Activated CD4-positive, alpha-beta T cell treated with anti-CD3 and anti-CD28 coated beads, Interleukin-2, amount 10 ng/mL, durations not matched to agents 24 days and 14 days (primary cell): ENCODE data around the gene RNU1-3. TPM values are rescaled to one million over a fixed set of nuclear protein-coding genes. Genes with fewer than 3 reads are reported as not detected.
"Not testable (repeated sequence)": the region's sequence is repeated elsewhere in the genome, so short reads cannot be mapped to it uniquely, and the experiment has no call there.

ENCODE experiments used
- DNase-seq: peaks from one replicate; pipeline ENCODE4 v3.0.0; 2022
- H3K27ac Mint-ChIP-seq: one replicate; pipeline ENCODE4 v1.8.0; 2022; ENCODE audit warnings: mild to moderate bottlenecking, mixed read lengths
- H3K27me3 Mint-ChIP-seq: one replicate; pipeline ENCODE4 v1.8.0; 2022; ENCODE audit warnings: mixed read lengths
- H3K36me3 Mint-ChIP-seq: one replicate; pipeline ENCODE4 v1.8.0; 2022; ENCODE audit warnings: low read depth, mild to moderate bottlenecking, mixed read lengths
- H3K4me1 Mint-ChIP-seq: one replicate; pipeline ENCODE4 v1.8.0; 2021; ENCODE audit warnings: mixed read lengths
- H3K4me3 Mint-ChIP-seq: one replicate; pipeline ENCODE4 v1.8.0; 2022; ENCODE audit warnings: mild to moderate bottlenecking, moderate library complexity, mixed read lengths
- H3K9me3 Mint-ChIP-seq: one replicate; pipeline ENCODE4 v1.8.0; 2021; ENCODE audit warnings: mixed read lengths
- intact Hi-C: fragments of 100-400 bp; cut with micrococcal nuclease; formaldehyde crosslinking; loops from one replicate; pipeline ENCODE4 v1.15.1; 2023
- total RNA-seq: library from RNA; stranded (reverse); gene quantifications from 2 replicates; pipeline ENCODE4 v1.2.3, GENCODE V29; 2022

Gene RNU1-3
- total RNA-seq, 1 donor from 2014 or later, result 1,962 TPM

DNA sequence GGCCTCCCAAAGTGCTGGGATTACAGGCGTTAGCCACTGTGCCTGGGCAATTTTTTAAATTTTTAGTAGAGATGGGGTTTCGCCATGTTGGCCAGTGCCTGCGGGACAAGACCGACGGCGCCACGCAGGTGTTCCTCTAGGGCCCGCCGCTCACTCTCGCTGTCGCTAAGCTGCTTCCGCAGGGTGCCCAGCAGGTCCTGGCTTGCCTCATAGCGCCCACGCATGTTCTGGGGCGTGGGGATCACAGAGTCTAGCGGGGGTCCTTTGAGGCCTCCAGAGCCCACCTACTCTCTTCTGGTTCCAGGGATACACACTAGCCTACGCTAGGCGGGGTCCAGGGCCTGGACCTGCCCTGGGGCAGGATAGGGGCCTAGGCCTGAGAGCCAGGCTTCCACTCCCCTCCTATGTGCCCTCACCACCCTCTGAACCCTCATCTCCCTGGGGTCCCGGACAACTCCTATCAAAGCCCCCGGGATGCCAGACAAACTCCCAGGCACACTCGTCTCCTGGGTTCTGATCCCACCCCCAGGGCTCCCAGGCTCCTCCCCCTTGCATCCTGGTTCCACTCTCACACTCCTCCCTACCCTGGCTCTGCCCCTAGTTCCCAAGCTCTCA, 36.7 kb downstream of the RNU1-3 start:
- H3K27ac Mint-ChIP-seq, H3K4me1 Mint-ChIP-seq, DNase-seq, H3K9me3 Mint-ChIP-seq, H3K27me3 Mint-ChIP-seq, intact Hi-C loops, H3K4me3 Mint-ChIP-seq: not testable (repeated sequence)
- H3K36me3 Mint-ChIP-seq, result peaks cover 70% of the 10 kb centered on the region

DNA sequence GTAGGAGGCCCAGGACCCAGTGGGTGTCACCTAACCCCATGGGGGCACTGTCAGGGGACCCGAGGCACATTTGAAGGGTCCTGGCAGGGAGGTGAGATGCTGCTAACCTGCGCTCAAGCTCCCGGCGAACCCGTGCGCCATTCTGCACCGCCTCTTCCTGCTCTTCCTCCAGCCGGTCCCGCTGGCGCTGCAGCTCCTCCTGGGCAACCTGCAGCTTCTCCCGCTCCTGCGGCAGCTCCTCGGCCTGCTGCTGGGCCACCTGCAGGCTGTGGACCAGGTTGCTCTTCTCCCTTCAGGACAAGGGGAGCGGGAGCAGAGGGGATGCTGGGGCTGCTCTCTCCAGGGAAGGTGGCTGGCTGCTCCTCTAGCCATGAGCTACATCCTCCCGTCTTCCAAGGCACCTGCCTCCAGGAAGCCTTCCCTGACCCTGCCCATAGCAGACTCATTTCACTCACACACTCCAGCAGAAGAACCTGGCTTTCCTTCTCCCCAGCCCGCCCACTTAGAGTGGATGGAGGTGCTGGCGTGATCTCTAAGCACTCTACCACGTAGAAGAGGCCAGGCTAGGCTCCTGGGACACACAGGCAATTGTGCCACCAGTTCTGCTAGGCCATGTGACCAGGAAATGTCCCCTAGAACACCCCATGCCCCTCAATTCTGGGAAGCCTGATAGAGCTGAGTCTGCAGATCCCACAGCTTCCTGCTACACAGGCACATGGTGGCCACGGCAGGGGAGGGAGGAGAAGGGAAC, 38.2 kb downstream of the RNU1-3 start:
- Mint-ChIP-seq H3K4me3 (no peak overlapping the region), H3K9me3 (no peaks in the 10 kb centered on the region), H3K4me1 (peaks cover 3% of the 10 kb centered on the region), H3K36me3 (peaks cover 64% of the 10 kb centered on the region), H3K27me3 (no peaks in the 10 kb centered on the region), H3K27ac (no peak overlapping the region)
- intact Hi-C loops, result no loop called here
- no peak for DNase-seq

DNA sequence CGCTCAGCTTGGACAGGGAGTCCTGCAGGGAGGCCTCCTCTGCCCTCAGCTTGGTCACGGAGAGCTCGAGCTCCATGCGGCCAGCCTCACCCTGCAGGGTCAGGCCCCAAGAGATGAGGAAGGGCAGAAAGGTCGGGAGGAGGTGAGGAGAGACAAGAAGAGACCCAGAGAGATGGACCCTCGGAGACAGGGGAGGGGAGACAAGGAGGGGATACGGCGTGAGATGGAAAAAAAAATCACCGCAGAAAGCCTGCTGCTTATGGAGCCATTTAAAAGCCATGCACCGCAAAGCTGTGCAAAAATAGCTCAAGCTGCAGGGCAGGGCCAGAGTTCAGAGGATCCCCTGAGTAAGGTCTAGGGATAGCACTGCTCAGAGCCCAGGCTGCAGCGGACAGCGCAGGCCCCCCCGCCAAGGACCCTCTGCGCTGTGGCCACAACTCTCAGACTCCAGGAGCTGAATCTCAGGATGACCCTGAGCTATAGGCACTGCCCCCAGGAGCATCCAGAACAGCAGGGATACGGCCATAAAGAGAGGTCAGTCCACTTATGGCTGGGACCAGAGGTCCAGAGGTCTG, 40.3 kb downstream of the RNU1-3 start:
- H3K27me3 Mint-ChIP-seq, intact Hi-C loops: not testable (repeated sequence)

DNA sequence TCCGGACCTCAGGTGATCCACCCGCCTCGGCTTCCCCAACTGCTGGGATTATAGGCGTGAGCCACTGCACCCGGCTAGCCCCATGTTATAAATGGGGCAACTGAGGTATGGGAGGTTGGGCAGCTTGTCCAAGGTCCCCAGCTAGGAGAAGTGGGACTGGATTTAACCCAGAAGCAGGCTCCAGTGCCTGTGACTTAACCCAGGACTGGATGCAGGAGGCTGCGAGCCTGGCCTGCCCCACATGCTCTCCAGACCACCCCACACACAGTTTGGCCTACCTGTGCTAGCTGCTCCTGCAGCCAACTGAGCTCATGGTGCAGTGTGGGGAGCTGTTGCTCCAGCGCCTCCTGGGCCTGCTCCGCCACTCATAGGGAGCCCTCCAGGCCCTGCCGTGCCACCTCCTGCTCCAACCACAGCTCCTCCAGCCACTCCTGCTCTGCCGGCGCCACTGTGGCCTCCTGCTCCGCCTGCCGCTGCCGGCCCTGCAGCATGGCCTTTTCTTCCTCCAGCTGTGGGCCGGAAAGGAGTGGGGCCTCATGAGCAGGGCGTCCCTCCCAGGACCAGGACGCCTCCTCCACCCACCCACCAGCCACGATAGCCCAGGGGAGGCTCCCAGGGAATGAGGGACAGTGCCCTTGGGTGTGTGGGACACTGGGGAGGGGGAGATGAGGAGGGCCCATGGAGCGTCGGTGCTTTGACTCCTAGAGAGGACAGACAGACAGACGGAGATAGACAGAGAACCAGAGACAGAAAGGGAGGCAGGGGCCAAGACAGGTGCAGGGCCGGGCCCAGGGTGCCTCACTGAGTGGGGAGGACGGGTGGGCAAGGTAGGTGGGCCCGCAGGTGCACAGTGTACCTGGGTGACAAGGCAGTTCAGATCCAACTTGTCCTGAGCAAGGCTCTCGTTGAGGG, 41.0 kb downstream of the RNU1-3 start:
- Mint-ChIP-seq H3K27me3 (no peaks in the 10 kb centered on the region), H3K27ac (no peak overlapping the region), H3K4me3 (no peak overlapping the region), H3K36me3 (peaks cover 43% of the 10 kb centered on the region), H3K4me1 (peaks cover 3% of the 10 kb centered on the region), H3K9me3 (no peaks in the 10 kb centered on the region)
- DNase-seq, result no peak
- intact Hi-C loops, result no loop called here

More for the DNA sequence above, 40.3 kb downstream of the RNU1-3 start:
- not testable (repeated sequence) for DNase-seq, H3K4me3 Mint-ChIP-seq, H3K4me1 Mint-ChIP-seq, H3K27ac Mint-ChIP-seq, H3K9me3 Mint-ChIP-seq
- peaks cover 48% of the 10 kb centered on the region for H3K36me3 Mint-ChIP-seq

DNA sequence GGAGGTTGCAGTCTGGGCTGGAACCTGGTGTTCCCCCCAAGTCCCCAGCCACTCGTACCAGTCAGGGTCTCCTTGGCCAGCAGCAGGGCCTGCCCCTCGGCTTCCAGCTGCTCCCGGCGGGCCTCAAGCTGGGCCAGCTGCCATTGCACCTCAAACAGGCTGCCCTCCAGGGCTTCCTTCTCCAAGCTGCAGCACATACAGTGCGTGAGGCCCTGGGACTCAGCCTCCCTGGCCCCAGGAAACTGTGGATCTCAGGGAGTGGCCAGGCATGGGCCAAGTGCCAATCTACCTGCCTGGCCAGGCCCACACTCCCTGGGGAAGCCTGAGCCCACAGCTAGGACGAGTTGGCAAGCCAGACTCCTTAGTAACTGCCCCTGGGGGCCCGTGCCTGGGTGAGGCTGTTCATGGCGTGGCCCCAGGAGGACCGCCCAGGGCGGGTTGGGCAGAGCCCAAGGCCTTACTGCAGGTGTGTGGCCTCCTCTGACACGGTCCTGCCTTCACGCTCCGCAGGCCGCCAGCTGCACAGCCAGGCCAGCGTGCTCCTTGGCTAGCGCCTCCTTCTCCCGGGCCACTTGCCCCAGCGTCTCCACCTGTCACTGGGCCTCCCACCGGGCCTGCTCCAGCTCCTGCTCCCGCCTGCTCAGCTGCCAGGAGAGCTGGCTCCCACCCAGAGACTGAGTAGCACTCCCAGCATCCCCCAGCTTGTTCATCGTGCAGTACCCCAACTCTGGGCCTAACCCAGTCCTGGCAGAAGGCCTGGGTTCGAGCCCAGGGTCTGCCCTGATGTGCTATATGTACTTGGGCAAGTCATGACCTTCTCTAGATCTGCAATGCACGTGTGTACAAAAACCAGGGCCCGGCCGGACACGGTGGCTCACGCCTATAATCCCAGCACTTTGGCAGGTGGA, 42.7 kb downstream of the RNU1-3 start:
- H3K4me1 Mint-ChIP-seq, H3K9me3 Mint-ChIP-seq, H3K27ac Mint-ChIP-seq, DNase-seq, H3K27me3 Mint-ChIP-seq, H3K4me3 Mint-ChIP-seq, intact Hi-C loops: not testable (repeated sequence)
- H3K36me3 Mint-ChIP-seq, result peaks cover 29% of the 10 kb centered on the region

DNA sequence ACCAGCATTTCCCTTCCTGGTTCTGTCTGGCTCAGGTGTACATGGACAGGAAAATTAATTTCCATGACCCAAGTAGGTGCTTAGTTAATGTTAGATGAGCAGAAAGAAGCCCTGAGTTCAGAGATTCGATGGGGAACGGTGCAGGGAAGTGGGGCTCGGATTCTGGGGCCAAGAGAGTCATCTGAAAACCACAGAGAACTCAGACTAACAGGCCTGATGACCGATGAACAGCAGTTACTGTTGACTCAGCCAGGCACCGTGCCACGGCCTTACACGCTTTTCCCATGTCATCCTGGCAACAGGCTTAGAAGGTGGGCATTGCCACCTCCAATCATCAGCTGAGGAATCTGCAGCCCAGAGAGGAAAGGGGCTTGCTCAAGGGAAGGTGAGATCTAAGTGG, 43.4 kb downstream of the RNU1-3 start:
- H3K4me3 Mint-ChIP-seq, H3K9me3 Mint-ChIP-seq, H3K27me3 Mint-ChIP-seq, DNase-seq, H3K27ac Mint-ChIP-seq, intact Hi-C loops, H3K4me1 Mint-ChIP-seq: not testable (repeated sequence)
- H3K36me3 Mint-ChIP-seq, result peaks cover 23% of the 10 kb centered on the region

DNA sequence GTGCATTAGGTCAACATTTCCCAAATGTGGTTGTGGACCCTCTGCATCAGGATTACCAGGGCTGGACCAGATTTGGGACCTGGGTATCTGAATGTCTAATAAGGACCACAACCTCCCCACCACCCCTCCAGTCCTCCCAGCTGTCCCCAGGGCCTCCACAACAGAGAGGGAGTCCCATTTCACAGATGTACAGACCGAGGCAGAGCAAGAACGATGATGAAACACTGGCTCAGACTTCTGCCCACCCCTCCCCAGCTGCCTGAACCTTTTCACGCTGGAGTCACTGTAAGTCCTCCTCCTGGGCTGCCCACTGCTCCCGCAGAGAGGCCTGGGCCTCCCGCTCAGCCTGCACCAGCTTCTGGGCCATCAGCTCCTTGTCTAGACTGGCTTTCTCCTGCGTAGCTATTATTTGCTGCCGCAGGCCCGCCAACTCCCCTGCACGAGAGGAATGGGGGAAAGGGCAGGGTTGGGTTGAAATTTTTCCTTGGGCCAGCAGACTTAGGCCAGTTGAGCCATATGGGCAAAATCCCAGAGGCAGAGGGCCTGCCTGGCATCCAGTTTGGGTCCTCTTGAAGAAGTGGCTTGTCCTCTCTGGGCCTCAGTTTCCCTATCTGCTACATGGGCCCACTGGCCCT, 45.0 kb downstream of the RNU1-3 start:
- H3K4me1 Mint-ChIP-seq, H3K4me3 Mint-ChIP-seq, H3K9me3 Mint-ChIP-seq, H3K27me3 Mint-ChIP-seq, H3K27ac Mint-ChIP-seq: not testable (repeated sequence)
- intact Hi-C loops, result loop anchor here (1.0 kb wide), 1 partner anchor 330 kb away; no protein-coding TSS in a partner anchor
- peaks cover 13% of the 10 kb centered on the region for H3K36me3 Mint-ChIP-seq
- peak; percentile 74 for DNase-seq

DNA sequence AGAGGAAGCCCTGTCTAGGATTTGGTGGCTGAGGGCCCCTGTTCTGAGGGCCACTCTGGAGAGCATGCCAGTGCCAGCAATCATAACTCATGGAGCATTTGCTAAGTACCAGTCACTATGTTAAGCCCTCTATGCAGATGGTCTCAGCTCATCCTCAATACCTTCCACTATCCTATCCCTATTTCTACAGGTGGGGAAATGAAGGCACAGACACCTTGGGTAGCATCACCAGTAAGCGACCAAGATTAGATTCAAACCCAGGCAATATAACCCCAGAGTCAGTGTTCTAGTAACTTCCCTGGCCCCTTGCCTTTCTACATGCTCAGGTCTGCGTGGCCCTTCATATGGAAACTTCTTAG, 45.5 kb downstream of the RNU1-3 start:
- intact Hi-C loops, result loop anchor here (1.0 kb wide), 1 partner anchor 330 kb away; no protein-coding TSS in a partner anchor
- no peaks in the 10 kb centered on the region for H3K27me3 Mint-ChIP-seq
- H3K9me3 Mint-ChIP-seq, result no peaks in the 10 kb centered on the region
- no peak for DNase-seq
- H3K36me3 Mint-ChIP-seq, result peaks cover 9% of the 10 kb centered on the region
- no peaks in the 10 kb centered on the region for H3K4me1 Mint-ChIP-seq
- H3K4me3 Mint-ChIP-seq, result no peak overlapping the region
- no peak overlapping the region for H3K27ac Mint-ChIP-seq

DNA sequence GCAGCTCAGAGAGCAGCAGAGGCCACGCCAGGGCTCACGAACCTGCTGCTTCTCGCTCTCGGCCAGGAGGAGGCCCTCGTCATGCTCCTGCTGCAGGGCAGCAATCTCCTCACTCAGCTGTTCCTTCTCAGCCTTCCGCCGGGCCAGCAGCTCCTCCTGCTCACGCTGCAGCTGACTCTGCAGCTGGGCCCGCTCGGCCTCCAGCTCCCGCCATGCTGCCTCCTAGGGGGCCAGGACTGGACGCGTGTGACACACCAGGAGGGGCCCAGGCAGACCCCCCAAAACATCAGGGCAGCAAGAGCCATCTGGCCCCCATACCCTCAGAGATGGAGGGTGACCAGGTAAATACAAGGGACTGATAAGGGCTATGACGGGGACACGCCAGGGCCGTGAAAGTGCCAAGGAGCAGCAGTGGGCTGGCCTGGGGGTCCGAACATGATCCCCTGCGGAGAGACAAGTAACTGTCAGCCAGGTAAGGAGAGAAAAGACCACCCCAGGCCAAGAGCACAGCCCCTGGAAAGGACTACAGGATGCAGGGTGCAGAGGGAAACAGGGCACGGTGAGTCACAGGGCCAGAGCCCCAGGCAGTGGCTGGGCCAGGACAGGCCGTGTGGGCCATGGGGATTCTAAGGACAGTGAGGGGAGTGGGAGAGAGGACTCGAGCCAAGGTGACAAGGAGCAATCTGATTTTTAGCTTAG, 46.8 kb downstream of the RNU1-3 start:
- intact Hi-C loops, H3K9me3 Mint-ChIP-seq, H3K4me3 Mint-ChIP-seq, H3K27ac Mint-ChIP-seq, H3K36me3 Mint-ChIP-seq, H3K4me1 Mint-ChIP-seq, H3K27me3 Mint-ChIP-seq: not testable (repeated sequence)
- DNase-seq, result peak; percentile 63

DNA sequence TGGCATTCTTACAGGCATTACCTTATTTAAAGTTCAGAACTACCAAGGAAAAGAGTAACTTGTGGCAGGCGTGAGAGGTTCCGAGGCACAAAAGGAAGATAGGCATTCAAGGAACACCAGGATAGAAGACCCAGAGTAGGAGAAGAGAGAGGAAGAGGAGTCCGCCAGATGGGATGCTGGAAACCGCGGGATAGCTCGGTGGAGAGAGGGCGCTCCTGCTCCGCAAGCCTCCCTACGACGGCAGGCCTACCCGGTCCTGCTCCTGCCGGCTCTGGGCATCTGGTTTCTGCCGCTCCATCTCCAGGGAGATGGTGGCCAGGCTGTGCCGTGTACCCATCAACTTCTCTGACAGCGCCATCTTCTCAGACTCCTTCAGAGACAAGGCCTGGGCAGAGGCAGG, 48.0 kb downstream of the RNU1-3 start:
- Mint-ChIP-seq H3K27me3 (no peaks in the 10 kb centered on the region), H3K4me3 (no peak overlapping the region), H3K36me3 (no peaks in the 10 kb centered on the region), H3K4me1 (no peaks in the 10 kb centered on the region), H3K27ac (no peak overlapping the region), H3K9me3 (no peaks in the 10 kb centered on the region)
- peak; percentile 69 for DNase-seq
- intact Hi-C loops, result no loop called here

DNA sequence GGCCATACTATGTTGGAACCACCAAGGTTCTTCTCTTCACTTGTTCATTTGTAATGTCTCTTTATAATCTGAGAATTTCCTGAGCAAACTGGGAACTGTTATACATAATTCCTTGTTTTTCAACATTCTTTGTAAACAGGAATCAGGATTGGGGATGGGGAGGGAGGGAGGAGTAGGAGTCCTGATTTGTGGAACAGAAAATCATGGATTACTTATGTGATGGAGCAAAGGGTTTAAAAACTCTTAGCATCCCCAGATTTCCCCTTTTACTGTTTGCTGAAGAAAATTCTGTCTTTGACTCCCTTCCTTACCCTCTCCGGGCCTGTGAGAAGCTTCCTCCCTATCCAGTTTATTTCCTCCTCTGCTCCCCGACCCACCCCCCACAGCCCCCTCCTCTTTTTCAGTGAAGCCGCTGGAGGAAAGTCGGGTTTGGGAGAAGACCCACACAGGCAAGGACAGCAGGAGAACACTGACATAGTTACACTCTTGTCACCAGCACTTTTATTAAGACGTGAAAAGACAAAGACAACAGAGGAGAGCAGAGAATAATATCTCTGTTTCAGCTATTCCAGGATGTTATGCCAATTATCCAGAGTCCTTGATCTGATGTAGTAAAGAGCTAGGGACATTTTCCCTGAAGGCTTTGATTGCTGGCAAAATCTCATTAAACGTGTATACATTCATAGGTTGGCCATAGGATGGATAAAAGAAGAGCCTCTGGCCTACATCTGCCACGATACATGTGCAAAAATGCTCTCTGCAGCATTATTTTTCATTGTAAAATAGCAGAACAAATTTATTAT, 48.8 kb downstream of the RNU1-3 start:
- no peak overlapping the region for H3K27ac Mint-ChIP-seq
- no peaks in the 10 kb centered on the region for H3K36me3 Mint-ChIP-seq
- no peak overlapping the region for H3K4me3 Mint-ChIP-seq
- DNase-seq, result peak; percentile 57
- no peaks in the 10 kb centered on the region for H3K4me1 Mint-ChIP-seq
- no peaks in the 10 kb centered on the region for H3K27me3 Mint-ChIP-seq
- no peaks in the 10 kb centered on the region for H3K9me3 Mint-ChIP-seq
- intact Hi-C loops, result no loop called here
